GM23338 (cell line): ENCODE results near the gene MAP4K4.

ENCODE experiments used
- CTCF ChIP-seq, 2 experiments: fragments of 200-600 bp in 1 of 2; sonication (generic) in 1 of 2; conservative IDR thresholded peaks; 2 replicates each; pipeline versions ENCODE4 v1.5.1 to v1.6.1; 2016 to 2017; ENCODE audit warnings: antibody characterized with exemption in 2 of 2, low read depth in 2 of 2, mild to moderate bottlenecking in 2 of 2, moderate library complexity in 1 of 2
- EZH2 ChIP-seq: fragments of 200-600 bp; sonication (generic); IDR thresholded peaks from one replicate; pipeline ENCODE4 v1.8.0; 2017; ENCODE audit warnings: antibody characterized with exemption, mild to moderate bottlenecking, low read depth; ENCODE audit not compliant: unreplicated experiment
- EZH2phosphoT487 ChIP-seq: fragments of 200-600 bp; sonication (generic); IDR thresholded peaks from one replicate; pipeline ENCODE4 v1.8.1; 2018; ENCODE audit warnings: antibody characterized with exemption; ENCODE audit not compliant: unreplicated experiment
- POLR2AphosphoS5 ChIP-seq: IDR thresholded peaks from 2 replicates; pipeline ENCODE4 v1.6.1; 2016; ENCODE audit warnings: antibody characterized with exemption, low read depth
- REST ChIP-seq: IDR thresholded peaks from one replicate; pipeline ENCODE4 v1.6.1; 2018; ENCODE audit warnings: antibody characterized with exemption; ENCODE audit not compliant: unreplicated experiment

- no peak for TF ChIP-seq CTCF (conservative IDR thresholded peaks at IDR 0.05; ENCODE audit: low read depth in 2 of 2)
- TF ChIP-seq EZH2, result no peak
- TF ChIP-seq REST, result no peak
- TF ChIP-seq EZH2phosphoT487, result no peak
- no peak for TF ChIP-seq POLR2AphosphoS5
Observed at GRCh38 chr2:101843471-101843870, 146.0 kb downstream of the MAP4K4 start.
